ENCODE data around the gene NDUFS3. TPM values are rescaled to one million over a fixed set of nuclear protein-coding genes. Genes with fewer than 3 reads are reported as not detected.

The NDUFS3 gene
- total and polyA plus RNA-seq, 2 of the 13 experiments (the other 11 are each of a cell fraction or from before 2014, with no cell fraction given) = 151 to 184 TPM

DNA sequence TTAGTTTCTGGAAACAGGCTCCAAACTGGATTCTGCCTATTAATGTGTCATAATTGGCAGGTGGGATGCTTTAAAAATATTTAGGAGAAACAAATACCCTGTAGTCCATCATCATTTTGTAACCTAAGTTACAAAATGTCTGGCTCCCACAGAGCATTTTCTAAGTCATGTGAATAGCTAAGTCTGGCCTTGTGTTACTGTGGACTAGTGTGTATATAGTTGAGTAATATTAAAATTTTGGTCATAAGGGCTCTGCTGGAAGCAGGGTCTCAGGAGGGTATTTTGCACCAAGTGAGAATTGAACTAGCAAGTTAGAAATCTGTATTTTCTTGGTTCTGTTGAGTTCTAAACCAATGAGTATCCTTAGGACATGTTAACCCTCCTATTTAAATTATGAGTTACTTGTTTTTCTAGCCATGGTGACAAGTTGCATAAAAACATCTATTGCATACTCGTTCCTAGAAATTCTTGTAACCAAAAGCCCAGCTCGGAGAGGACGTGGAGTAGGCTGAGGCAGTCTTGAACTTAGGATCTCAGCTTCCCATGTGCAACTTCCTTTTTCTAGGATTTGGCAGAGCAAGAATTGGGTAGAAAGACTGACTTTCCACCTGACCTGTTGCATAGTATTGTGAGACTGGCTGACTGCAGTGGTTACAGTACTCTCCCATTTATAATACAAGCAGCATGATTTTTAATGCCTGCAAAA is 8.1 kb upstream of the NDUFS3 start (continued):
- TF ChIP-seq, protein P1, sequence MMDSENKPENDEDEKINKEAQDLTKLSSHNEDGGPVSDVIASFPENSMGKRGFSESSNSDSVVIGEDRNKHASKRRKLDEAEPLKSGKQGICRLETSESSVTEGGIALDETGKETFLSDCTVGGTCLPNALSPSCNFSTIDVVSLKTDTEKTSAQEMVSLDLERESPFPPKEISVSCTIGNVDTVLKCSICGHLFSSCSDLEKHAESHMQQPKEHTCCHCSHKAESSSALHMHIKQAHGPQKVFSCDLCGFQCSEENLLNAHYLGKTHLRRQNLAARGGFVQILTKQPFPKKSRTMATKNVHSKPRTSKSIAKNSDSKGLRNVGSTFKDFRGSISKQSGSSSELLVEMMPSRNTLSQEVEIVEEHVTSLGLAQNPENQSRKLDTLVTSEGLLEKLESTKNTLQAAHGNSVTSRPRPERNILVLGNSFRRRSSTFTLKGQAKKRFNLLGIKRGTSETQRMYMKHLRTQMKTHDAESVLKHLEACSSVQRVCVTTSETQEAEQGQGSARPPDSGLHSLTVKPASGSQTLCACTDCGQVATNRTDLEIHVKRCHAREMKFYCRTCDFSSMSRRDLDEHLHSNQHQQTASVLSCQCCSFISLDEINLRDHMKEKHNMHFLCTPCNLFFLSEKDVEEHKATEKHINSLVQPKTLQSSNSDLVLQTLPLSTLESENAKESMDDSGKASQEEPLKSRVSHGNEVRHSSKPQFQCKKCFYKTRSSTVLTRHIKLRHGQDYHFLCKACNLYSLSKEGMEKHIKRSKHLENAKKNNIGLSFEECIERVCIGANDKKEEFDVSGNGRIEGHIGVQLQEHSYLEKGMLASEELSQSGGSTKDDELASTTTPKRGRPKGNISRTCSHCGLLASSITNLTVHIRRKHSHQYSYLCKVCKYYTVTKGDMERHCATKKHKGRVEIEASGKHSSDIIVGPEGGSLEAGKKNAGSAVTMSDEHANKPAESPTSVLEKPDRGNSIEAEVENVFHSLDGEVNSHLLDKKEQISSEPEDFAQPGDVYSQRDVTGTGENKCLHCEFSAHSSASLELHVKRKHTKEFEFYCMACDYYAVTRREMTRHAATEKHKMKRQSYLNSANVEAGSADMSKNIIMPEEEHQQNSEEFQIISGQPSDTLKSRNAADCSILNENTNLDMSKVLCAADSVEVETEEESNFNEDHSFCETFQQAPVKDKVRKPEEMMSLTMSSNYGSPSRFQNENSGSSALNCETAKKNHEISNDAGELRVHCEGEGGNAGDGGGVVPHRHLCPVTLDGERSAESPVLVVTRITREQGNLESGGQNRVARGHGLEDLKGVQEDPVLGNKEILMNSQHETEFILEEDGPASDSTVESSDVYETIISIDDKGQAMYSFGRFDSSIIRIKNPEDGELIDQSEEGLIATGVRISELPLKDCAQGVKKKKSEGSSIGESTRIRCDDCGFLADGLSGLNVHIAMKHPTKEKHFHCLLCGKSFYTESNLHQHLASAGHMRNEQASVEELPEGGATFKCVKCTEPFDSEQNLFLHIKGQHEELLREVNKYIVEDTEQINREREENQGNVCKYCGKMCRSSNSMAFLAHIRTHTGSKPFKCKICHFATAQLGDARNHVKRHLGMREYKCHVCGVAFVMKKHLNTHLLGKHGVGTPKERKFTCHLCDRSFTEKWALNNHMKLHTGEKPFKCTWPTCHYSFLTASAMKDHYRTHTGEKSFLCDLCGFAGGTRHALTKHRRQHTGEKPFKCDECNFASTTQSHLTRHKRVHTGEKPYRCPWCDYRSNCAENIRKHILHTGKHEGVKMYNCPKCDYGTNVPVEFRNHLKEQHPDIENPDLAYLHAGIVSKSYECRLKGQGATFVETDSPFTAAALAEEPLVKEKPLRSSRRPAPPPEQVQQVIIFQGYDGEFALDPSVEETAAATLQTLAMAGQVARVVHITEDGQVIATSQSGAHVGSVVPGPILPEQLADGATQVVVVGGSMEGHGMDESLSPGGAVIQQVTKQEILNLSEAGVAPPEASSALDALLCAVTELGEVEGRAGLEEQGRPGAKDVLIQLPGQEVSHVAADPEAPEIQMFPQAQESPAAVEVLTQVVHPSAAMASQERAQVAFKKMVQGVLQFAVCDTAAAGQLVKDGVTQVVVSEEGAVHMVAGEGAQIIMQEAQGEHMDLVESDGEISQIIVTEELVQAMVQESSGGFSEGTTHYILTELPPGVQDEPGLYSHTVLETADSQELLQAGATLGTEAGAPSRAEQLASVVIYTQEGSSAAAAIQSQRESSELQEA (CRISPR knock-in tag; IDR thresholded peaks at IDR 0.05; ENCODE audit: not compliant biosample characterization) = no peak
- TF ChIP-seq CREB1 (IDR thresholded peaks at IDR 0.05) (no peak), CREB1 (CRISPR knock-in tag; IDR thresholded peaks at IDR 0.05) (no peak), XRCC5 (optimal IDR thresholded peaks at IDR 0.05; ENCODE audit: low read length) (no peak)
- TF ChIP-seq, protein P2, sequence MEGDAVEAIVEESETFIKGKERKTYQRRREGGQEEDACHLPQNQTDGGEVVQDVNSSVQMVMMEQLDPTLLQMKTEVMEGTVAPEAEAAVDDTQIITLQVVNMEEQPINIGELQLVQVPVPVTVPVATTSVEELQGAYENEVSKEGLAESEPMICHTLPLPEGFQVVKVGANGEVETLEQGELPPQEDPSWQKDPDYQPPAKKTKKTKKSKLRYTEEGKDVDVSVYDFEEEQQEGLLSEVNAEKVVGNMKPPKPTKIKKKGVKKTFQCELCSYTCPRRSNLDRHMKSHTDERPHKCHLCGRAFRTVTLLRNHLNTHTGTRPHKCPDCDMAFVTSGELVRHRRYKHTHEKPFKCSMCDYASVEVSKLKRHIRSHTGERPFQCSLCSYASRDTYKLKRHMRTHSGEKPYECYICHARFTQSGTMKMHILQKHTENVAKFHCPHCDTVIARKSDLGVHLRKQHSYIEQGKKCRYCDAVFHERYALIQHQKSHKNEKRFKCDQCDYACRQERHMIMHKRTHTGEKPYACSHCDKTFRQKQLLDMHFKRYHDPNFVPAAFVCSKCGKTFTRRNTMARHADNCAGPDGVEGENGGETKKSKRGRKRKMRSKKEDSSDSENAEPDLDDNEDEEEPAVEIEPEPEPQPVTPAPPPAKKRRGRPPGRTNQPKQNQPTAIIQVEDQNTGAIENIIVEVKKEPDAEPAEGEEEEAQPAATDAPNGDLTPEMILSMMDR (CRISPR knock-in tag; IDR thresholded peaks at IDR 0.05) = no peak

Data from HepG2 (cell line).